OCI-LY1 (cell line): ENCODE data around the gene ATP8B2.

Source experiments
- CTCF ChIP-seq: fragments of 200-600 bp; sonication (generic), shearing (Covaris generic); IDR thresholded peaks from 2 replicates; pipeline ENCODE4 v1.5.1; 2017; ENCODE audit warnings: mild to moderate bottlenecking, antibody characterized with exemption, low read length, moderate library complexity, mixed read lengths
- EZH2 ChIP-seq: fragments of 200-600 bp; sonication (generic), shearing (Covaris generic); IDR thresholded peaks from 2 replicates; pipeline ENCODE4 v1.8.0; 2017; ENCODE audit warnings: borderline replicate concordance, mixed run types, mild to moderate bottlenecking, antibody characterized with exemption, low read length, moderate library complexity, mixed read lengths

GRCh38 chr1:154358519-154358918 lies 33.2 kb downstream of the ATP8B2 start:
- TF ChIP-seq CTCF (no peak), EZH2 (no peak)
